ENCODE measurements around the gene GNB1L. TPM values are rescaled to one million over a fixed set of nuclear protein-coding genes. Genes with fewer than 3 reads are reported as not detected.
A peak's percentile ranks its signal among the peaks of the same experiment; 100 is the strongest.

The GNB1L gene
- total and polyA plus RNA-seq, 9 of the 15 experiments (the other 6 are each of a cell fraction or from before 2014, with no cell fraction given), result 0.56 to 50.5 (median 10.2) TPM

DNA sequence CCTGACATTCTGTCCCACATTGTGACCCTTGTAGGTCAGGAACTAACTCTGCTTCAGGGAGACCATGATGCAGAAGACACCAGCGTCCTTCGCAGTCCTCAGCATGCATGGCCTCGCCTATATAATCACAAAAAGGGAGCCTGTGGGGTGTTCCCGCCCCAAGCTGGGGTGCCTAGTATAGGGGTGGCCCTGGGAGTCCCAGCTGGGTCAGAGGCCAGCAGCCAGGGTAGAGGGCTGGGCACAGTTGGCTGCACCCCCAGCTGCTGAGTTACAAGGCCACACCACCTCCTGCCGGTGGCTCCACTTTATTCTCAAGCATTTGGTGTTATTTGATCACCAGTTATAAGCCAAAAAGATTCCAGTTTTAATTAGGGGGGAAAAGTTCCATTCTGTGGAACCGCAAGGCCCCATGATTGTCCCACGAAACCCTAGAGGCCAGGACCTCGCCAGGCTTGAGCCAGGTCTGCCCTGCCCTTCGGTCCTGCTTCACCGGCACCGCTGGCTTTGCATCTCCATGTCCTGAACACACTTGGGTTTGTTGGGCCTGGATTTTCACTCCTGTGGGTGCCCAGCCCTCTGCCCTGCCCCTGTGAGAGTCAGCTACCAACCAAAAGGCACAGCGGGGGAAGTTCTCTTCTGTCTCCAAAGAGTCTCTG lies 15.0 kb upstream of the GNB1L start (continued):
- peak; percentile 4 for TF ChIP-seq SETDB1 (IDR thresholded peaks at IDR 0.05; ENCODE audit: low read length)
- no peak for TF ChIP-seq JUND (IDR thresholded peaks at IDR 0.05; ENCODE audit: borderline replicate concordance, low read depth, low read length)
- no peak for TF ChIP-seq JUND (tag; IDR thresholded peaks at IDR 0.05; ENCODE audit: borderline replicate concordance, low read depth, low read length)
- TF ChIP-seq SAP30 (IDR thresholded peaks at IDR 0.05; ENCODE audit: borderline replicate concordance, insufficient read depth, low read depth, low read length, poor library complexity, severe bottlenecking), result no peak
- TF ChIP-seq ZNF764 (CRISPR knock-in tag; IDR thresholded peaks at IDR 0.05; ENCODE audit: low read depth), result 0 out of 2 replicates have a peak, but pooled peaks have one; percentile 37
- TF ChIP-seq PRMT5 (CRISPR knock-in tag; IDR thresholded peaks at IDR 0.05), result 0 out of 2 replicates have a peak, but pooled peaks have one; percentile 36
- TF ChIP-seq, protein P1, sequence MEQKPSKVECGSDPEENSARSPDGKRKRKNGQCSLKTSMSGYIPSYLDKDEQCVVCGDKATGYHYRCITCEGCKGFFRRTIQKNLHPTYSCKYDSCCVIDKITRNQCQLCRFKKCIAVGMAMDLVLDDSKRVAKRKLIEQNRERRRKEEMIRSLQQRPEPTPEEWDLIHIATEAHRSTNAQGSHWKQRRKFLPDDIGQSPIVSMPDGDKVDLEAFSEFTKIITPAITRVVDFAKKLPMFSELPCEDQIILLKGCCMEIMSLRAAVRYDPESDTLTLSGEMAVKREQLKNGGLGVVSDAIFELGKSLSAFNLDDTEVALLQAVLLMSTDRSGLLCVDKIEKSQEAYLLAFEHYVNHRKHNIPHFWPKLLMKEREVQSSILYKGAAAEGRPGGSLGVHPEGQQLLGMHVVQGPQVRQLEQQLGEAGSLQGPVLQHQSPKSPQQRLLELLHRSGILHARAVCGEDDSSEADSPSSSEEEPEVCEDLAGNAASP (IDR thresholded peaks at IDR 0.05), result no peak
- TF ChIP-seq NR4A1 (CRISPR knock-in tag; IDR thresholded peaks at IDR 0.05), result 0 out of 2 replicates have a peak, but pooled peaks have one; percentile 9
- TF ChIP-seq NR4A1 (tag; IDR thresholded peaks at IDR 0.05), result no peak
- TF ChIP-seq EP400 (IDR thresholded peaks at IDR 0.05), result no peak
- no peak for TF ChIP-seq ZNF785 (CRISPR knock-in tag; IDR thresholded peaks at IDR 0.05)
- no peak for TF ChIP-seq KHSRP (IDR thresholded peaks at IDR 0.05)
- no peak for TF ChIP-seq ZC3H8 (IDR thresholded peaks at IDR 0.05)
- TF ChIP-seq SMC3 (conservative IDR thresholded peaks at IDR 0.05; ENCODE audit: insufficient read depth, low read depth, low read length), result 0 out of 2 replicates have a peak, but pooled peaks have one; percentile 13
- 0 out of 4 replicates have a peak, but pooled peaks of 1 of the 2 experiments have one; percentile 13 for TF ChIP-seq MAZ (CRISPR knock-in tag; conservative IDR thresholded peaks at IDR 0.05 in 1 of 2, IDR thresholded peaks at IDR 0.05 in 1 of 2)
- no peak for TF ChIP-seq ILK (tag; IDR thresholded peaks at IDR 0.05; ENCODE audit: borderline replicate concordance, low read depth)
- no peak for TF ChIP-seq FOXK2 (conservative IDR thresholded peaks at IDR 0.05 in 1 of 2, IDR thresholded peaks at IDR 0.05 in 1 of 2; ENCODE audit: low read depth in 2 of 2)
- TF ChIP-seq TARDBP (IDR thresholded peaks at IDR 0.05), result no peak
- no peak for TF ChIP-seq ZKSCAN8 (CRISPR knock-in tag; IDR thresholded peaks at IDR 0.05)
- no peak for TF ChIP-seq SRSF9 (IDR thresholded peaks at IDR 0.05; ENCODE audit: borderline replicate concordance, low read depth, low read length)
- TF ChIP-seq SLC30A9 (CRISPR knock-in tag; IDR thresholded peaks at IDR 0.05), result no peak
- TF ChIP-seq ZNF175 (CRISPR knock-in tag; IDR thresholded peaks at IDR 0.05; ENCODE audit: low read depth), result no peak
